ENCODE measurements around the gene BBS9. TPM values are rescaled to one million over a fixed set of nuclear protein-coding genes. Genes with fewer than 3 reads are reported as not detected.

BBS9 gene
- total RNA-seq, 1 experiment from 2014 or later = 5.7 TPM

DNA sequence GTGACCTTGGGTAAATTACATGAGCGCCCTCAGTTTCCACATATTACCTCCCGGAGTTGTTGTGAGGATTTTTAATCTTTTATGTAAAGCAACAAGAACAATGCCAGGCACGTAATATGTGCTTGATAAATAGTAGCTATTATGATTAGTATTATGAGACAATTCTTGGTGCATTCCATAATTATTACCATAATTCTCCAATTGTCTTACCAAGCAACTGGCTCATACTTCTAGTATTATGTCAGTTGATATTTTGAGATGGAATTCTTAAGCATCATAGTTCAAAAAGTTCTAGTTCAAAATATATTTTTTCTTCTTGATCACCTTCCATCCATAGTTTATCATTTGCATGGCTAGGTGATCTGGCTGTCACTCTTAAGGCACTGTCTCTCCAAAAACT lies 259.0 kb downstream of the BBS9 start:
- H3K27me3 ChIP-seq (ENCODE audit: low read length) = no peaks in the 10 kb centered on the region
- H3K9ac ChIP-seq (ENCODE audit: low read length) = no peak overlapping the region
- H3K9me2 ChIP-seq (replicated peaks; ENCODE audit: low read length) = no peaks in the 10 kb centered on the region
- H3K4me1 ChIP-seq (ENCODE audit: insufficient read depth, low read length) = no peaks in the 10 kb centered on the region
- H2AFZ ChIP-seq (ENCODE audit: low read length) = no peak overlapping the region
- TF ChIP-seq CTCF (conservative IDR thresholded peaks at IDR 0.05; ENCODE audit: low read depth, low read length) (no peak), EZH2phosphoT487 (IDR thresholded peaks at IDR 0.05; ENCODE audit: borderline replicate concordance, low read length) (no peak), EZH2 (IDR thresholded peaks at IDR 0.05; ENCODE audit: low read length, unreplicated experiment) (no peak)
- no TSS peak for BruUV-seq (replicated peaks)
- no peak overlapping the region for H3K4me3 ChIP-seq (ENCODE audit: low read length)
- H3K27ac ChIP-seq (ENCODE audit: low read length) = no peak overlapping the region
- no peak for ATAC-seq
- POLR2A ChIA-PET (ENCODE audit: unreplicated experiment) = interaction anchor here (0.7 kb wide), 1 partner anchor 232 kb away, joined by 5 read pairs; no protein-coding TSS in a partner anchor
- H4K20me1 ChIP-seq (ENCODE audit: low read length) = no peaks in the 10 kb centered on the region
- no peaks in the 10 kb centered on the region for H3K79me2 ChIP-seq (ENCODE audit: low read length)
- DNase-seq = no peak
- H3F3A ChIP-seq (ENCODE audit: low read length, unreplicated experiment) = no peaks in the 10 kb centered on the region
- no peak overlapping the region for H3K4me2 ChIP-seq (ENCODE audit: low read length)
- no peaks in the 10 kb centered on the region for H3K9me3 ChIP-seq (ENCODE audit: low read length)
- CTCF ChIA-PET = no interaction called here
- intact Hi-C loops (cut with micrococcal nuclease) = no loop called here
- H3K36me3 ChIP-seq (ENCODE audit: low read depth, low read length) = no peaks in the 10 kb centered on the region

DNA sequence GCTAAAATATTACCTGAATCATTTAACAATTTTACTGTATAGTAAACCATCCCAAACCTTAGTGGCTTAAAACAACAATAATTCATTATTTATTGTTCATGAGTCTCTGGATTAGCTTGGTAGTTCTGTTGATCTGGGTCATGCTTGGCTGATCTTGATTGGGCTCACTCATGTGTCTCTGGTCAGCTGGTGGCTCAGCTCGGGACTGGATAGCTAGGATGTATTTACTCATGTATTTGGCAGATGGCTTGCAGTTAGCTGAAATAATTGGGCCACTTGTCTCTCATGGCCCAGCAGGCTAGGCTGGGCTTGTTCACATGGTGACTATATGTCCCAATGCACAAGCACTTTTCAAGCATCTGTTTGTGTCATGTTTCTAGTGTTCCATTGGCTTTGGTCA lies 262.8 kb downstream of the BBS9 start:
- H3K27ac ChIP-seq (ENCODE audit: low read length) = no peak overlapping the region
- CTCF ChIA-PET = interaction anchor here (0.5 kb wide), 1 partner anchor 207 kb away, joined by 18 read pairs; no protein-coding TSS in a partner anchor
- H3F3A ChIP-seq (ENCODE audit: low read length, unreplicated experiment) = no peaks in the 10 kb centered on the region
- no TSS peak for BruUV-seq (replicated peaks)
- no peaks in the 10 kb centered on the region for H3K4me1 ChIP-seq (ENCODE audit: insufficient read depth, low read length)
- H4K20me1 ChIP-seq (ENCODE audit: low read length) = no peaks in the 10 kb centered on the region
- H3K79me2 ChIP-seq (ENCODE audit: low read length) = no peaks in the 10 kb centered on the region
- H2AFZ ChIP-seq (ENCODE audit: low read length) = no peak overlapping the region
- no peaks in the 10 kb centered on the region for H3K9me2 ChIP-seq (replicated peaks; ENCODE audit: low read length)
- intact Hi-C loops (cut with micrococcal nuclease) = no loop called here
- TF ChIP-seq CTCF (conservative IDR thresholded peaks at IDR 0.05; ENCODE audit: low read depth, low read length) = no peak
- no peak for TF ChIP-seq EZH2phosphoT487 (IDR thresholded peaks at IDR 0.05; ENCODE audit: borderline replicate concordance, low read length)
- TF ChIP-seq EZH2 (IDR thresholded peaks at IDR 0.05; ENCODE audit: low read length, unreplicated experiment) = no peak
- H3K9ac ChIP-seq (ENCODE audit: low read length) = no peak overlapping the region
- DNase-seq (peak; percentile 5), ATAC-seq (peak; percentile 70)
- H3K4me3 ChIP-seq (ENCODE audit: low read length) = no peak overlapping the region
- no peaks in the 10 kb centered on the region for H3K36me3 ChIP-seq (ENCODE audit: low read depth, low read length)
- H3K4me2 ChIP-seq (ENCODE audit: low read length) = no peak overlapping the region
- H3K9me3 ChIP-seq (ENCODE audit: low read length) = no peaks in the 10 kb centered on the region
- POLR2A ChIA-PET (ENCODE audit: unreplicated experiment) = no interaction called here
- H3K27me3 ChIP-seq (ENCODE audit: low read length) = no peaks in the 10 kb centered on the region

DNA sequence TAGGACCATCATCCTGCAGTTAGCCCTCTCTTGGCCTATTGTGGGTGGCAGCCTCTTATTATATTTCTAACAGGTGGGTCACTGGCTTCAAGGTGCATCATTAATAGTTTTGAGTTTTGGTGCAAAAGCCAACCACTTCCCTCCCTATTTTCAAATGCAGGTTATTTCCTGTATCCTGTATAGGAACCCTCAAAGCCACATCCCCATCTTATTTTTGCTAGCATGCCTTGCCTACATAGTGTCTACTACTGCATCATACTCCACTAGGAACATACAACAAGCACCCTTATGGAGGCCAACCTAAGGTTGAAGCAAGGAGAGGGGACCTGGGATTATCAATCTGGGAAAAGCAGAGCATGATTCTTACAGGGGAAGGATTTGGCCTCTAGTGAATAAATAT lies 264.4 kb downstream of the BBS9 start:
- no peaks in the 10 kb centered on the region for H3K4me1 ChIP-seq (ENCODE audit: insufficient read depth, low read length)
- no peaks in the 10 kb centered on the region for H3K36me3 ChIP-seq (ENCODE audit: low read depth, low read length)
- no peak overlapping the region for H3K4me3 ChIP-seq (ENCODE audit: low read length)
- POLR2A ChIA-PET (ENCODE audit: unreplicated experiment) = no interaction called here
- intact Hi-C loops (cut with micrococcal nuclease) = no loop called here
- no peaks in the 10 kb centered on the region for H3K9me3 ChIP-seq (ENCODE audit: low read length)
- H4K20me1 ChIP-seq (ENCODE audit: low read length) = no peaks in the 10 kb centered on the region
- no TSS peak for BruUV-seq (replicated peaks)
- H3K9me2 ChIP-seq (replicated peaks; ENCODE audit: low read length) = no peaks in the 10 kb centered on the region
- TF ChIP-seq CTCF (conservative IDR thresholded peaks at IDR 0.05; ENCODE audit: low read depth, low read length) = no peak
- TF ChIP-seq EZH2phosphoT487 (IDR thresholded peaks at IDR 0.05; ENCODE audit: borderline replicate concordance, low read length) = no peak
- TF ChIP-seq EZH2 (IDR thresholded peaks at IDR 0.05; ENCODE audit: low read length, unreplicated experiment) = no peak
- H3F3A ChIP-seq (ENCODE audit: low read length, unreplicated experiment) = no peaks in the 10 kb centered on the region
- DNase-seq (no peak), ATAC-seq (no peak)
- H3K4me2 ChIP-seq (ENCODE audit: low read length) = no peak overlapping the region
- no peak overlapping the region for H3K27ac ChIP-seq (ENCODE audit: low read length)
- H2AFZ ChIP-seq (ENCODE audit: low read length) = no peak overlapping the region
- CTCF ChIA-PET = no interaction called here
- no peak overlapping the region for H3K9ac ChIP-seq (ENCODE audit: low read length)
- no peaks in the 10 kb centered on the region for H3K79me2 ChIP-seq (ENCODE audit: low read length)
- H3K27me3 ChIP-seq (ENCODE audit: low read length) = no peaks in the 10 kb centered on the region
